ENCODE data around the gene PNMA6A. TPM values are rescaled to one million over a fixed set of nuclear protein-coding genes. Genes with fewer than 3 reads are reported as not detected.

Gene PNMA6A
- total RNA-seq, 4 donors from 2014 or later, result 2.3 to 7.7 TPM; not detected in 2

GRCh38 chrX:153032397-153033118 is 39.7 kb upstream of the PNMA6A start:
- intact Hi-C loops (cut with DNase I; ENCODE audit: low total_unique reads), result no loop called here
- DNase-seq, result peak; percentile 41 to 74
- TF ChIP-seq CTCF (IDR thresholded peaks at IDR 0.05), result peak; percentile 61 to 93 (median 78)
- no peak for TF ChIP-seq POLR2A (IDR thresholded peaks at IDR 0.05)
- Histone ChIP-seq H3K27ac (no peak overlapping the region), H3K27me3 (no peaks in the 10 kb centered on the region), H3K9me3 (no peaks in the 10 kb centered on the region), H3K36me3 (no peaks in the 10 kb centered on the region), H3K4me3 (peak overlapping the region in 1 of 2 donors; percentile 28), H3K4me1 (no peaks in the 10 kb centered on the region)

- no peak for DNase-seq
These were observed 23.2 kb upstream of the PNMA6A start for GRCh38 chrX:153049093-153049492.

GRCh38 chrX:153052534-153052933 is 19.7 kb upstream of the PNMA6A start:
- no peaks in the 10 kb centered on the region for H3K36me3 ChIP-seq
- intact Hi-C loops (cut with DNase I; ENCODE audit: low total_unique reads), result no loop called here
- no peak overlapping the region for H3K4me3 ChIP-seq

More at GRCh38 chrX:153049093-153049492, 23.2 kb upstream of the PNMA6A start:
- Histone ChIP-seq H3K27me3 (no peaks in the 10 kb centered on the region), H3K27ac (no peak overlapping the region), H3K4me3 (no peak overlapping the region), H3K36me3 (no peaks in the 10 kb centered on the region), H3K9me3 (no peaks in the 10 kb centered on the region), H3K4me1 (no peaks in the 10 kb centered on the region)
- intact Hi-C loops (cut with DNase I; ENCODE audit: low total_unique reads), result no loop called here
- no peak for TF ChIP-seq POLR2A (IDR thresholded peaks at IDR 0.05)
- no peak for TF ChIP-seq CTCF (IDR thresholded peaks at IDR 0.05)

GRCh38 chrX:153055871-153056749 is 16.1 kb upstream of the PNMA6A start, which contains the start of gene PNMA3:
TSS of gene PNMA3 (plus strand) at chrX:153056470. CDS start at chrX:153057056, 586 bp downstream.
- H3K27ac ChIP-seq, result no peak within 1 kb of the TSS
- no peaks in the 10 kb centered on the region for H3K36me3 ChIP-seq
- TF ChIP-seq CTCF (IDR thresholded peaks at IDR 0.05) (no peak), POLR2A (IDR thresholded peaks at IDR 0.05) (no peak)
- intact Hi-C loops (cut with DNase I; ENCODE audit: low total_unique reads), result no loop called here
- no peaks in the 10 kb centered on the region for H3K9me3 ChIP-seq
- H3K4me3 ChIP-seq, result no peak within 1 kb of the TSS
- peaks cover 0 to 6% of the 10 kb centered on the region in 2 donors for H3K27me3 ChIP-seq
- no peak for DNase-seq
- H3K4me1 ChIP-seq, result no peaks in the 10 kb centered on the region

More at GRCh38 chrX:153052534-153052933, 19.7 kb upstream of the PNMA6A start:
- no peaks in the 10 kb centered on the region for H3K9me3 ChIP-seq
- H3K4me1 ChIP-seq, result no peaks in the 10 kb centered on the region
- H3K27ac ChIP-seq, result no peak overlapping the region
- DNase-seq, result no peak
- TF ChIP-seq CTCF (IDR thresholded peaks at IDR 0.05), result no peak
- no peak for TF ChIP-seq POLR2A (IDR thresholded peaks at IDR 0.05)
- no peaks in the 10 kb centered on the region for H3K27me3 ChIP-seq

- H3K9me3 ChIP-seq, result no peaks in the 10 kb centered on the region
These were observed 15.0 kb upstream of the PNMA6A start for GRCh38 chrX:153057281-153057680.

More at GRCh38 chrX:153057281-153057680, 15.0 kb upstream of the PNMA6A start:
- no peak for DNase-seq
- peaks cover 0 to 6% of the 10 kb centered on the region in 2 donors for H3K27me3 ChIP-seq
- no peak overlapping the region for H3K27ac ChIP-seq
- no peak for TF ChIP-seq POLR2A (IDR thresholded peaks at IDR 0.05)
- TF ChIP-seq CTCF (IDR thresholded peaks at IDR 0.05), result no peak
- no peaks in the 10 kb centered on the region for H3K4me1 ChIP-seq
- intact Hi-C loops (cut with DNase I; ENCODE audit: low total_unique reads), result no loop called here
- no peak overlapping the region for H3K4me3 ChIP-seq
- H3K36me3 ChIP-seq, result no peaks in the 10 kb centered on the region

Measured in uterus (tissue), 4 donors.